T-helper 2 cell (primary cell): ENCODE measurements around the gene CFDP1.

Experiments
- DNase-seq, 5 experiments: peaks; one replicate each; pipeline versions ENCODE4 v3.0.0 to v3.0.0-alpha.2; 2012 to 2022
- total RNA-seq, 2 donors: gene quantifications; one replicate each; lab custom pipeline; 2026; lab: John Stamatoyannopoulos, UW

CFDP1 gene
- 9.7 to 23.6 reads per million in 2 donors for total RNA-seq

- DNase-seq: peak; percentile 89 to 96 (median 94)
Measured at GRCh38 chr16:75432828-75433731, at the start of gene CFDP1. Gene CFDP1 (minus strand): TSS chr16:75433503. CDS start chr16:75433352, 151 bp downstream.

GRCh38 chr16:75482434-75483205 is 49.3 kb upstream of the CFDP1 start:
- no peak for DNase-seq

GRCh38 chr16:75481475-75481874 is 48.2 kb upstream of the CFDP1 start:
- DNase-seq: no peak

- DNase-seq: no peak
Measured at GRCh38 chr16:75479421-75479990, 46.2 kb upstream of the CFDP1 start.

- DNase-seq: no peak
Measured at GRCh38 chr16:75478480-75479345, 45.4 kb upstream of the CFDP1 start.

- no peak for DNase-seq
Measured at GRCh38 chr16:75477680-75478473, 44.6 kb upstream of the CFDP1 start.

- no peak for DNase-seq
Measured at GRCh38 chr16:75476817-75477216, 43.5 kb upstream of the CFDP1 start.

- DNase-seq: no peak
Measured at GRCh38 chr16:75475420-75475847, 42.1 kb upstream of the CFDP1 start.

GRCh38 chr16:75472908-75473877 is 39.9 kb upstream of the CFDP1 start:
- no peak for DNase-seq

- DNase-seq: peak in 2 of 5 experiments; percentile 25 to 38
Measured at GRCh38 chr16:75471723-75472633, 38.7 kb upstream of the CFDP1 start.

GRCh38 chr16:75466760-75467159 is 33.5 kb upstream of the CFDP1 start:
- DNase-seq: no peak

GRCh38 chr16:75464122-75464918 is 31.0 kb upstream of the CFDP1 start, which contains the start of gene TMEM170A:
Gene TMEM170A (minus strand): TSS chr16:75464689. CDS start chr16:75464600, 89 bp downstream.
- DNase-seq: peak; percentile 98 to 100 (median 99)

GRCh38 chr16:75463389-75464121 is 30.3 kb upstream of the CFDP1 start:
- peak in 1 of 5 experiments; percentile 41 for DNase-seq

- DNase-seq: peak in 2 of 5 experiments; percentile 49 to 85
Measured at GRCh38 chr16:75462806-75463205, 29.5 kb upstream of the CFDP1 start.

- DNase-seq: no peak
Measured at GRCh38 chr16:75461575-75461974, 28.3 kb upstream of the CFDP1 start.

- no peak for DNase-seq
Measured at GRCh38 chr16:75460446-75460845, 27.1 kb upstream of the CFDP1 start.

- no peak for DNase-seq
Measured at GRCh38 chr16:75459691-75460090, 26.4 kb upstream of the CFDP1 start.
